GM12891 (cell line): ENCODE measurements around the gene AGO3.

Source experiments
- POLR2A ChIP-seq: IDR thresholded peaks from 2 replicates; pipeline ENCODE4 v1.6.1; 2011; ENCODE audit warnings: low read depth, low read length, control low read depth
- POLR2AphosphoS5 ChIP-seq: IDR thresholded peaks from 2 replicates; pipeline ENCODE4 v1.6.1; 2011; ENCODE audit warnings: low read depth, low read length, control low read depth
- TAF1 ChIP-seq: IDR thresholded peaks from 2 replicates; pipeline ENCODE4 v1.6.1; 2011; ENCODE audit warnings: low read depth, low read length, control low read depth

DNA sequence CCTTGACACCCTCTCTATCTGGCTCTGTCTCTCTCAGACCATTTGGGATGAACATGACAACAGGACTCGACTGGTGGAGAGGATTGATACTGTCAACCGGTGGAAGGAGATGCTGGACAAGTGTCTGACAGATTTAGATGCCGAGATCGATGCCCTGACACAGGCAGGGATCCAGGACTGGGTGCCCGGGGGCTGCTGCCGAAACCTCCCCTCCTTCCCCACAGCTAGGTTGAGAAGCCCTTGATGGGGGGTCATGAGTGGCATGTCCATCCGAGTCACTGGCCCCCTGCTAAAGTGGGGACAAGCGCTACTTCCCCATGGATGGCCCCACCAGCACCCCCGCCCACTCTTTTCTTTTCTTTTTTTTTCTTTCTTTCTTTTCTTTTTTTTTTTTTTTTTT is 154.2 kb downstream of the AGO3 start:
- TF ChIP-seq POLR2AphosphoS5 (no peak), POLR2A (no peak), TAF1 (no peak)
